WI38 (cell line): ENCODE results near the gene ASB8.

Experiments
- H3K4me3 ChIP-seq: 2 replicates; pipeline ENCODE4 v1.5.1; 2011; ENCODE audit warnings: low read depth, mild to moderate bottlenecking, control low read depth, low read length
- TF ChIP-seq, protein P1 (sequence below): IDR thresholded peaks from 2 replicates; pipeline ENCODE4 v1.5.1; 2012; ENCODE audit warnings: low read depth, mild to moderate bottlenecking, control low read depth, low read length

Gene ASB8

DNA sequence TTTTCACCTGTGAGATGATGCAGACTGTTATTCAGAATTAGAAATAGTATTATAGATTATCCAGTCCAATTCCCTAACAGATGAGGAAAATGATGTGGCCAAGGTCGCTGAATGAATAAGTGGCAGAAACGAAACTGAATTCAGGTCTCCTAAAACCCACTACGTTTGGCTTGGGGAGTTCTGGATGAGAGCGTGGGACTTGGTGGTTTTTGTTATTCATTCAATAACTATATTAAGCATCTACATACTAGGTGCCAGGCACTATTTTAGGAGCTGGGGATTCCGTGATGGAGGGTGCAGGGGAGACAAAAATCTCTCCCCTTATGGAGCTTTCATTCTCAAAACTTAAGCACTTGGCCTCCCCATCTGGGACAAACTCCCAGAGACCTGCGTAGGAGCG lies 25.3 kb upstream of the ASB8 start:
- peak overlapping the region; percentile 72 for H3K4me3 ChIP-seq
- TF ChIP-seq, protein P1, sequence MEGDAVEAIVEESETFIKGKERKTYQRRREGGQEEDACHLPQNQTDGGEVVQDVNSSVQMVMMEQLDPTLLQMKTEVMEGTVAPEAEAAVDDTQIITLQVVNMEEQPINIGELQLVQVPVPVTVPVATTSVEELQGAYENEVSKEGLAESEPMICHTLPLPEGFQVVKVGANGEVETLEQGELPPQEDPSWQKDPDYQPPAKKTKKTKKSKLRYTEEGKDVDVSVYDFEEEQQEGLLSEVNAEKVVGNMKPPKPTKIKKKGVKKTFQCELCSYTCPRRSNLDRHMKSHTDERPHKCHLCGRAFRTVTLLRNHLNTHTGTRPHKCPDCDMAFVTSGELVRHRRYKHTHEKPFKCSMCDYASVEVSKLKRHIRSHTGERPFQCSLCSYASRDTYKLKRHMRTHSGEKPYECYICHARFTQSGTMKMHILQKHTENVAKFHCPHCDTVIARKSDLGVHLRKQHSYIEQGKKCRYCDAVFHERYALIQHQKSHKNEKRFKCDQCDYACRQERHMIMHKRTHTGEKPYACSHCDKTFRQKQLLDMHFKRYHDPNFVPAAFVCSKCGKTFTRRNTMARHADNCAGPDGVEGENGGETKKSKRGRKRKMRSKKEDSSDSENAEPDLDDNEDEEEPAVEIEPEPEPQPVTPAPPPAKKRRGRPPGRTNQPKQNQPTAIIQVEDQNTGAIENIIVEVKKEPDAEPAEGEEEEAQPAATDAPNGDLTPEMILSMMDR, result no peak

DNA sequence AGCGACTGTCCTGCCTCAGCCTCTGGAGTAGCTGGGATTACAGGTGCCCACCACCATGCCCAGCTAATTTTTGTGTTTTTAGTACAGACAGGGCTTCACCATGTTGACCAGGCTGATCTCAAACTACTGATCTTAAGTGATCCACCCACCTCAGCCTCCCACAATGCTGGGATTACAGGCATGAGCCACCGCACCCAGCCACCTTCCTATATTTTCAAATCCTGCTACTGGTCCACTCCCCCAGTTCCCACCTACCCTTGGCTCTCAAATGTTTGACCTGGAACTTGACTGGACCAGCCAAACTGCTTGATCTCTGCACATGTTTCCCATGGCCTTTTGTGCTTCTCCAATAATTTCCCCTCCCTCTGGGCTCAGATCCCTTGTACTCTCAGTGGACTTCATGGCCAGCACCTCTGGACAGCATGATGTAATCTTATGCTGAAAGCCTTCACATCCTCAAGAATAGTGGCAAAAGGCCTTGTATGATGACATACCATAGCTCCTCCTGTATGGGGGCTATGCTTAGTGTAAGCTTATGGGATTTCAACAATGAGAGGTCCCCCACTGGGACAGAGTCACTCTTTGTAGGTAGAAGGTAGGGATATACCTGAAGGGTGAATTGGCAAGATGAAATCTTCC lies 23.7 kb upstream of the ASB8 start:
- TF ChIP-seq, protein P1, result no peak
- no peak overlapping the region for H3K4me3 ChIP-seq

DNA sequence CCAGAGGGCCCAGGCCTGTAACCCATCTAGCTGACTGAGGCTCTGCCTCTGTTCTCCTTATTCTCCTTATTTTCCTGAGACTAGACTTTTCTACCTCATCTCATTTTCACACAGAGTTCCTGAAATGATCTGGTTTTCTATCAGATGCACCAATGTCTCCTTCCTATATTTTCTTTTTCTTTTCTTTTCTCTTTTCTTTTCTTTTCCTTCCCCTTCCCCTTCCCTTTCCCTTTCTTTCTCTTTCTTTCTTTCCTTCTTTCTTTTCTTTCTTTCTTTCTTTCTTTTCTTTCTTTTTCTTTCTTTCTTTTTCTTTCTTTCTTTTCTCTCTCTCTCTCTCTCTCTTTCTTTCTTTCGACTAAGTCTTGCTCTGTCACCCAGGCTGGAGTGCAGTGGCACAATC lies 23.1 kb upstream of the ASB8 start:
- TF ChIP-seq, protein P1, result no peak

DNA sequence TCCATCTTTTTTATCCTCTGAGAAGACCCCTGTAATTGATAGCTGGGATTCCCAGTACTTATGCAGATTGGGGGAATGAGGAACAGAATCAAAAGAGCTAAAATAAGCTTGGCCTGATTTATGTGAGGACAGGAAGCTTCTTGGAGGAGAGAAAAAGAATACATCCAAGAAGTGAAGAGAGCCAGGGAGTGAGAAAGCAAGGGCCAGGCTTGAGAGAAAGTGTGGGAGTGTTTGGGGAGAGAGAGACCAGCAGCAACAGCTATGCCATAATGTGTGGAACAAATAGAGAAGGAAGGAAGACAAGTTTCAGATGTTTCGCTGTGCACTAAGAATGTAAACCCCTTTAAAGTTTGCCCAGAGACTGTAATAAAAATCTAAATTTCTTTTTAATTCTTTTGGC lies 22.2 kb upstream of the ASB8 start:
- TF ChIP-seq, protein P1, result no peak

More for the DNA sequence above, 23.1 kb upstream of the ASB8 start:
- no peak overlapping the region for H3K4me3 ChIP-seq

DNA sequence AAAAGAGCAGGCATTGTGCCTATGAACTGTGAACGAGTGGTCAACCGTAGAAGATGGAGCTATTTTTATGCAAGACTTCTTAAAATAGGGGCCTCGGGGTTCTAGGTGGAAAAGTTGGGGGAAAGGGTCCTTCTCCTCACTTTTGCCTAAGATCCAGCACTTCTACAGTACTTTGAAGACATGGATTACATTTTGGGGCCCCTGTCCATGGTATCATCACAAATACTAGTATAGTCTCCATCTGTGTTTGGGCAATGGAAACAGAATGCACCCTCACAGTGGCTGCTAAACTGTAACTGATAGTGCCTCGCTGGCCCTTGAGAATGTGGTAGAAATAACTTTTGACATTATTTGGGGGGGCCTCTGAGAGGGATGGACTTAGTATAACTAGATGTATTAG lies 20.7 kb upstream of the ASB8 start:
- TF ChIP-seq, protein P1, result no peak
- H3K4me3 ChIP-seq, result no peak overlapping the region

More for the DNA sequence above, 22.2 kb upstream of the ASB8 start:
- H3K4me3 ChIP-seq, result no peak overlapping the region

DNA sequence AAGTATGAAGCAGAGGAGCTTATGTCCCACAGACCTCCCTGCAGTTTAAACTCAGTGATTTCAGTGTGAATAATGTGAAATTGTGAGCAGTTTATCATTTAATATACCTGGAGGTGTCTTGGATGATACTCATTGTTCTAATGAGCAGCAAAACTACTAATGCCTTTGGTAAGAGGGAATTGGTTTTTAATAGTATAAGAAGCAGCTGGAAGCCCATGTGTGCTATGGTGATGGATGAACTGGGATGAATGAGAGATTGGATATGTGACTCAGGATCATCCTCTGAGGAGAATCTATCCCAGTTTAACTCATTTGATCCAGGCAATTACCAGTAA lies 19.1 kb upstream of the ASB8 start:
- no peak overlapping the region for H3K4me3 ChIP-seq
- TF ChIP-seq, protein P1, result no peak

DNA sequence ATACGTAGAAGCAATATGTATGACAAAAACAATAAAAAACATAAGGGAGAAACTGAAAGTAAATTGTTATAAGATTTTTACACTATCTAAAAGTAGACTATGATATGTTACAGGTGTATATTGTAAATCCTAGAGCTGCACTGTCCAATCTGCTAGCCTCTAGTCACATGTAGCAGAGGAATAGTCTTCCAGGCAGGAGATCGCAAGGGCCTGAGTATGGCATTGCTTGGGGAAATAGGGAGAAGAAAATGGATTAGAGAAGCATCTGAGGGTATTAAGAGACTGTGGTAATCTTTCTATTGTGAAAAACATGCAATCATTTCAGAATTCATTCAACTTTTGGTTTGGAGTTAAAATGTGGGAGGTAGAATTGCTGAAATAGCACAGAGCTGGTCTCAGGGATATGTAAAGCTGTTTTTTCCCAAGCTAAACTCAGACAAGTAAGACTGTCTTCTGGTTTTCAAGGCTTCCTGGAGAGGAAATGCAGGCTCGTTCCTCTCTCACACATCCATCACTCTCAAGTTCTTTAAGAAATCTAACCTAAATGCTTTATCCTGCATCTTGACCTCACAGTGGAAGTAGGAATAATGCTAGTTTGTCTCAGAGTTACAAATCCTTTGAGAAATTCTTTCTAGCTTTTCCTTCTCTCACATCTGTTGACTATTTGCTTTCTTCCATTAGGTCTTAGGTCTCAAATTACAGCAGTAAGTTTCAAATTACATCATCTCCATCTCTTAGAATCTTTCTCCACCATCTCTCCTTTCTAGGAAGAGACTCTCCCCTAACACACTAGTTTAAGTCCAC lies 18.5 kb upstream of the ASB8 start:
- no peak overlapping the region for H3K4me3 ChIP-seq

More for the DNA sequence above, 18.5 kb upstream of the ASB8 start:
- TF ChIP-seq, protein P1, result no peak
